Psoas muscle (tissue), 8 donors: ENCODE data around the gene CDH4. TPM values are rescaled to one million over a fixed set of nuclear protein-coding genes. Genes with fewer than 3 reads are reported as not detected.

Source experiments
- ATAC-seq, 4 donors: fragments of 200-7000 bp; cut with Tn5 transposase; one replicate each; pipeline ENCODE4 v1.9.1; 2020; ENCODE audit warnings: moderate library complexity in 3 of 4, mild to moderate bottlenecking in 2 of 4
- DNase-seq, 2 donors: peaks; one replicate each; pipeline ENCODE4 v3.0.0-alpha.2; 2020
- H3K27ac ChIP-seq: fragments of 200-600 bp; one replicate; pipeline ENCODE4 v1.8.0; 2022
- H3K27me3 ChIP-seq, 3 donors: fragments of 200-600 bp in 1 of 3; one replicate each; pipeline versions ENCODE4 v1.6.1 to v1.8.0; 2013 to 2022; ENCODE audit warnings: low read length in 2 of 3, mild to moderate bottlenecking in 2 of 3, moderate library complexity in 1 of 3; ENCODE audit not compliant: insufficient read depth in 3 of 3
- H3K36me3 ChIP-seq, 2 donors: fragments of 200-600 bp in 1 of 2; one replicate each; pipeline versions ENCODE4 v1.6.1 to v1.8.0; 2013 to 2022; ENCODE audit warnings: low read depth in 1 of 2, mild to moderate bottlenecking in 1 of 2, moderate library complexity in 1 of 2; ENCODE audit not compliant: insufficient read depth in 1 of 2
- H3K4me1 ChIP-seq: fragments of 200-600 bp; one replicate; pipeline ENCODE4 v1.8.0; 2022
- H3K4me3 ChIP-seq: fragments of 200-600 bp; one replicate; pipeline ENCODE4 v1.8.0; 2022; ENCODE audit warnings: mild to moderate bottlenecking
- H3K9me3 ChIP-seq: fragments of 200-600 bp; one replicate; pipeline ENCODE4 v1.8.0; 2022
- WGBS, 3 donors: extraction: QIAGEN DNeasy Blood & Tissue Kit; methylation state at CpG; one replicate each; pipeline versions ENCODE4 v1.1.6 to v1.1.7; 2013; 5-methylcytosine and 5-hydroxymethylcytosine counted together
- intact Hi-C, 2 donors: fragments of 100-400 bp; cut with DNase I; formaldehyde crosslinking; loops; one replicate each; pipeline versions ENCODE4 v1.11.0 to v1.14.2; 2022
- polyA plus RNA-seq, 3 donors: library from polyadenylated mRNA; stranded (reverse); fragments of 200-250 nt; gene quantifications; one replicate each; pipeline ENCODE4 v1.2.3, GENCODE V29; 2013
- total RNA-seq, 4 donors: library from RNA; stranded (reverse); fragmentation: NEBNext Ultra II Directional in 2 of 4; extraction: Animal tissue kit (Norgen Biotek cat#: 25700) in 2 of 4; gene quantifications; one replicate each; pipeline versions ENCODE4 v1.2.1 to v1.2.4, GENCODE V29; 2021 to 2023
- TF ChIP-seq, protein P1 (sequence below): fragments of 200-600 bp; IDR thresholded peaks from one replicate; pipeline ENCODE4 v1.8.0; 2022; ENCODE audit warnings: antibody characterized with exemption
- donor health status: healthy with polysubstance abuse.
- donor health status: DM: no; HTN: no; CAD: no; lungs with moderate emphysema.
- donor health status: Bipolar disorder and iron deficiency.
- donor health status: healthy.
- donor health status: DM: yes; HTN: yes; CAD: no.
- donor health status: DM: no; HTN: no; CAD: no.
- donor health status: DM: no; HTN: no; CAD: no.
- donor health status: DM: yes; HTN: yes; CAD: no.

CDH4 gene
- total and polyA plus RNA-seq, 7 donors: 0.26 to 1.0 (median 0.34) TPM

DNA sequence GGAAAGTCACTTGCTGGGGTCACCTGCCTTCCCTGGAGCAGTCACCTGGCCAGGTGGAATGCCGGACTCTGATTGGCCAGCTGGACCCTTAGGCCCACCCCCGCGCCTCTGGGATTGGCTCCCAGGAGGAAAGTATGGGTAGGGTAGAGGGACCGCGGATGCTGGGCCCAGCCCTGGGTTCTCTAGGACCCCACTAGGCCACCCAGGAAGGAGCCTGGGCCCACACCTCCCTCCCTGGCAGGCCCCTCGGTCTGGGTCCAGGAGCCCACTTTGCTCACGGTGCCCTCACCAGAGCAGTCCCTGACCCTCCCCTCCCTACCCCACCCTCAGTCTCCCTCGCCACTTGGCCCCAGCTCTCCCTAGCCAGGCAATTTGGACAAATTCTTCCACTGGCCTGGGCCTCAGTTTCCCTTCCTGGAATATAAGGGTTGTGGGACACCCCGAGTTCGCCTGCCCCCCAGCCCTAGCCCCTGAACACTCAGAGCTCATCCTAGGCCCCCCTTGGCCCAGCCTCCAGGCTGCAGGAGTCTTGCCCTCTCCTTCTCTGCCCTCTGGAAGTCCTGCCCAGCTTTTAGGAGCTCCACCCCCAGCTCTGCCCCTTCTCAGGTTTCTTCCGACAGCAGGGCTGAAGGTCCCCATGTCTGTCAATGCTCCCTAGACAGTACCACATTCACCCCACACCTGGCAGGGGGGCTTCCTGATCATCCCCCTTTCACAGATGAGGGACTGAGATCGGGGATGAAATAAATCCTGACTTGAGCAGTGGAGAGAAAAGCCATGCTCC lies 514.0 kb downstream of the CDH4 start:
- Histone ChIP-seq H3K27me3 (no peaks in the 10 kb centered on the region), H3K4me1 (no peaks in the 10 kb centered on the region), H3K27ac (no peak overlapping the region), H3K9me3 (no peaks in the 10 kb centered on the region), H3K36me3 (no peaks in the 10 kb centered on the region), H3K4me3 (no peak overlapping the region)
- TF ChIP-seq, protein P1, sequence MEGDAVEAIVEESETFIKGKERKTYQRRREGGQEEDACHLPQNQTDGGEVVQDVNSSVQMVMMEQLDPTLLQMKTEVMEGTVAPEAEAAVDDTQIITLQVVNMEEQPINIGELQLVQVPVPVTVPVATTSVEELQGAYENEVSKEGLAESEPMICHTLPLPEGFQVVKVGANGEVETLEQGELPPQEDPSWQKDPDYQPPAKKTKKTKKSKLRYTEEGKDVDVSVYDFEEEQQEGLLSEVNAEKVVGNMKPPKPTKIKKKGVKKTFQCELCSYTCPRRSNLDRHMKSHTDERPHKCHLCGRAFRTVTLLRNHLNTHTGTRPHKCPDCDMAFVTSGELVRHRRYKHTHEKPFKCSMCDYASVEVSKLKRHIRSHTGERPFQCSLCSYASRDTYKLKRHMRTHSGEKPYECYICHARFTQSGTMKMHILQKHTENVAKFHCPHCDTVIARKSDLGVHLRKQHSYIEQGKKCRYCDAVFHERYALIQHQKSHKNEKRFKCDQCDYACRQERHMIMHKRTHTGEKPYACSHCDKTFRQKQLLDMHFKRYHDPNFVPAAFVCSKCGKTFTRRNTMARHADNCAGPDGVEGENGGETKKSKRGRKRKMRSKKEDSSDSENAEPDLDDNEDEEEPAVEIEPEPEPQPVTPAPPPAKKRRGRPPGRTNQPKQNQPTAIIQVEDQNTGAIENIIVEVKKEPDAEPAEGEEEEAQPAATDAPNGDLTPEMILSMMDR: no peak
- 81 to 89% (median 87%) methylated on average over 10 to 12 of the region's 12 CpGs for WGBS, 3 donors
- ATAC-seq (no peak), DNase-seq (peak in 1 of 2 donors; percentile 28)
- intact Hi-C loops: no loop called here

DNA sequence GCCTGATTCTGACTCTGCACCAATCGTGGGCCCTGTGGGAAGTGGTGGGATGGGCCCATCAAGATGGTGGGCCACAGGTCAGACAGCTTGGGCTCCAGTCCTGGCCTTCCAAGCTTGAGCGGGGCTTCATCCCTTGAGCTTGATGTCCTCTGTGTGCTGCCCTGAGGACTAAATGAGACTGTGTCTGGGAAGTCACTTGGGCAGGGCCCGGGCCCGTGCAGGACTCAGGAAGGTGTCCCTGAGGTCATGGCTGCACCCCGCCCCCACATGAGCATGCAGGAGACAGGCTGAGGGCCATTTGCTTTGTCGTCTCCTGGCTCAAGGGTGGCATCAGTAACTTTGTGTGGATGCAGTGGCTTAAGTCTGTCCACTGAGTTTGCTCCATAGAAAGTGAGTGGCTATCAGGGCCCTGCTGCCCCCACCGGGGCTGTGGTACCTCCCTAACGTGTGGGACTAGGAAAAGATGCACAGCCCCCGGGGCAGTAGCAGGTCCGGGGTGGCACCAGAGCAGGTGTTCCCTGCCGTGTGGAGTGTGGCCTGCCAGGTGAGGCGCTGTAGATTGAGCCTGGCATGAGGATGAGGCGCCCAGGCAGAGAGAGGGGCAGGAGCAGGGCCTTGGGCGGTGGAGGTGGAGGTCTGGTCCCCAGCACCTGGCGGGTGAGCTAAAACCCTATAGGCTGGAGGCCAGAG lies 515.0 kb downstream of the CDH4 start:
- Histone ChIP-seq H3K4me1 (no peaks in the 10 kb centered on the region), H3K27ac (no peak overlapping the region), H3K27me3 (no peaks in the 10 kb centered on the region), H3K9me3 (no peaks in the 10 kb centered on the region), H3K4me3 (no peak overlapping the region), H3K36me3 (no peaks in the 10 kb centered on the region)
- intact Hi-C loops: no loop called here
- ATAC-seq (no peak), DNase-seq (no peak)
- TF ChIP-seq, protein P1: no peak
- 83 to 84% (median 84%) methylated on average over 15 of the region's 15 CpGs for WGBS, 3 donors

DNA sequence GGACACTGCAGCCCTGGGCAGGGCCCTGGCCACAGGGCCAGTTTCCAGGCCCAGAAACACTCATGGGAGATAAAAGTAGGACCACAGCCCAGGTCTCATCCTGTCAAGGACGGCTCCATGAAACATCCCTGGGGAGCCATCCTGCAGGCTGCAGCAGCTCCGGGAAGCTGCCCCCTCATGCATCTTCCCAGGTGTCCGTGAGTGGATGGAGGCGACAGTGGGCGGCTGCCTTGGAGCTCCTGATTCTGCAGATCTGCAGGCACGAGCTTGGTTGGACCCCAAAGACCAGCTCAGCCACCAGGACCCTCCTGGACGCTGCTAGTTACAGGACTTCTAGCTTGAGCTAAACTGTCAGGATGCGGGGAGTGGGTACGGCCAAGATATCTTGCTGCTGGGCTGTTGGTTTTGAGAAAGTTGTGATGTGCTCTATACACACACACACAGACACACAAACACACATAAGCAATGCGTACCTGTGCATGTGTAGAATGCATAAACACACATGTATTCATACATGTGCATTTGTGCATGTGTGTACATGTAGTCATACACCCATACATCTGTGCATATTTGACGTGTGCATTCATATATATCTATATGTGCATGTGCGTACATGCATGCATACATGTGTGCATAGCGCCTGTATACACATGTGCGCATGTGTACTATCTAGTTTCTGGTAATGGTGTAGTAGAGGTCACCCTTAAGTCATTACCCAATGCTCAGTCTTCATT lies 515.9 kb downstream of the CDH4 start:
- TF ChIP-seq, protein P1: no peak
- 79 to 84% (median 82%) methylated on average over 14 of the region's 14 CpGs for WGBS, 3 donors

DNA sequence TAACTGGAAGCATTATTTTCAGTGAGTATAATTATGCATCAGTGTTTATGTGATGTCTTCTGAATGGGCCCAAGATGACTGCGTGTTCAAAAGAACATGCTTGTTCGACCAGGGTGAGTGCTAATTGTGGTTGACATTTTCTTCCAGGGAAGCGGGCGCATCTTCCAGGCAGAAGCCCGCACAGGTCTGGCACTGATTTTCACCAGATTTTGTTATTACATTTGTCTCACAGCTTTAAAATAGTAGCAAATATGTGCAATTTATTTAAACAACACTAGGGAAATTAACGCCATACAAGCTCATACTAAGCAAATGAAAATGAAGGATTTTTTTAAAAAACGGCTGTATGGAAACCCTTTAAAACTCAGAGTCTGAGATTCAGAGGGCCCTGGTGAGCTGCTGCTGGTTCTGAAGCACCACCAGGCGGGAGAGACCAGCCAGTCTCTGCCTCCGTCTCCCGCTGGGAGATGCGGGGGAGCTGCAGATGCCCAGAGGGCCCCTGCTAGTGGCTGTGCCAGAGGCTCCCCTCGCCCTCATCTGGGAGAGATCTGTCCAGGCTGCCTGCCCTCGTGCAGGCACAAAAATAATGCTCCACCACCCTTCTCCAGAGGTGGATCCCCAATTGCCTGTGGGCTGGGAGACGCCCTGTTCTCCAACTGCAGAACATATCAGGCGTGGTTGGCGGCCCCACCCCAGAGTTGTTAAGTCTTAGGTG lies 516.7 kb downstream of the CDH4 start:
- no peak for DNase-seq
- no peaks in the 10 kb centered on the region for H3K27me3 ChIP-seq
- H3K4me1 ChIP-seq: no peaks in the 10 kb centered on the region
- H3K9me3 ChIP-seq: no peaks in the 10 kb centered on the region
- no peaks in the 10 kb centered on the region for H3K36me3 ChIP-seq
- intact Hi-C loops: no loop called here
- no peak overlapping the region for H3K4me3 ChIP-seq
- no peak overlapping the region for H3K27ac ChIP-seq
- TF ChIP-seq, protein P1: no peak
- 83 to 84% (median 83%) methylated on average over 15 to 16 of the region's 16 CpGs for WGBS, 3 donors
- no peak for ATAC-seq

More for the DNA sequence above, 515.9 kb downstream of the CDH4 start:
- ATAC-seq: no peak
- Histone ChIP-seq H3K27me3 (no peaks in the 10 kb centered on the region), H3K4me3 (no peak overlapping the region), H3K36me3 (no peaks in the 10 kb centered on the region), H3K9me3 (no peaks in the 10 kb centered on the region), H3K4me1 (no peaks in the 10 kb centered on the region), H3K27ac (no peak overlapping the region)
- DNase-seq: no peak
- intact Hi-C loops: no loop called here
